Esophagus (tissue), 2 donors: Measurements from ENCODE around the gene STT3B. TPM values are rescaled to one million over a fixed set of nuclear protein-coding genes. Genes with fewer than 3 reads are reported as not detected.

Experiments
- H3K27ac ChIP-seq, 2 donors: one replicate each; pipeline ENCODE4 v1.5.1; 2013; ENCODE audit warnings: low read depth in 2 of 2, mild to moderate bottlenecking in 2 of 2, inconsistent platforms in 1 of 2, low read length in 1 of 2, moderate library complexity in 1 of 2
- H3K27me3 ChIP-seq, 2 donors: one replicate each; pipeline ENCODE4 v1.6.1; 2013; ENCODE audit warnings: low read length in 2 of 2, control low read depth in 1 of 2, mild to moderate bottlenecking in 1 of 2; ENCODE audit not compliant: insufficient read depth in 2 of 2, control insufficient read depth in 1 of 2
- H3K36me3 ChIP-seq, 2 donors: one replicate each; pipeline ENCODE4 v1.6.1; 2013; ENCODE audit warnings: low read length in 1 of 2; ENCODE audit not compliant: control insufficient read depth in 2 of 2, insufficient read depth in 2 of 2
- H3K4me1 ChIP-seq, 2 donors: one replicate each; pipeline ENCODE4 v1.6.1; 2013; ENCODE audit warnings: low read length in 1 of 2; ENCODE audit not compliant: control insufficient read depth in 2 of 2, insufficient read depth in 2 of 2
- H3K4me3 ChIP-seq, 2 donors: one replicate each; pipeline ENCODE4 v1.5.1; 2013; ENCODE audit warnings: low read length in 2 of 2, mild to moderate bottlenecking in 2 of 2, low read depth in 1 of 2, moderate library complexity in 1 of 2
- H3K9me3 ChIP-seq, 2 donors: one replicate each; pipeline ENCODE4 v1.6.1; 2013; ENCODE audit warnings: mild to moderate bottlenecking in 2 of 2, low read depth in 1 of 2, low read length in 1 of 2, moderate library complexity in 1 of 2; ENCODE audit not compliant: control insufficient read depth in 2 of 2, insufficient read depth in 1 of 2
- WGBS, 2 donors: extraction: QIAGEN DNeasy Blood & Tissue Kit; methylation state at CpG; one replicate each; pipeline ENCODE4 v1.1.7; 2013; 5-methylcytosine and 5-hydroxymethylcytosine counted together
- polyA plus RNA-seq, 2 donors: library from polyadenylated mRNA; stranded (reverse); fragments of 200-250 nt; gene quantifications; one replicate each; pipeline ENCODE4 v1.2.3, GENCODE V29; 2013
- donor health status: healthy with polysubstance abuse.
- donor health status: Bipolar disorder and iron deficiency.

Gene STT3B
- polyA plus RNA-seq, 2 donors = 31.1 to 38.4 TPM

DNA sequence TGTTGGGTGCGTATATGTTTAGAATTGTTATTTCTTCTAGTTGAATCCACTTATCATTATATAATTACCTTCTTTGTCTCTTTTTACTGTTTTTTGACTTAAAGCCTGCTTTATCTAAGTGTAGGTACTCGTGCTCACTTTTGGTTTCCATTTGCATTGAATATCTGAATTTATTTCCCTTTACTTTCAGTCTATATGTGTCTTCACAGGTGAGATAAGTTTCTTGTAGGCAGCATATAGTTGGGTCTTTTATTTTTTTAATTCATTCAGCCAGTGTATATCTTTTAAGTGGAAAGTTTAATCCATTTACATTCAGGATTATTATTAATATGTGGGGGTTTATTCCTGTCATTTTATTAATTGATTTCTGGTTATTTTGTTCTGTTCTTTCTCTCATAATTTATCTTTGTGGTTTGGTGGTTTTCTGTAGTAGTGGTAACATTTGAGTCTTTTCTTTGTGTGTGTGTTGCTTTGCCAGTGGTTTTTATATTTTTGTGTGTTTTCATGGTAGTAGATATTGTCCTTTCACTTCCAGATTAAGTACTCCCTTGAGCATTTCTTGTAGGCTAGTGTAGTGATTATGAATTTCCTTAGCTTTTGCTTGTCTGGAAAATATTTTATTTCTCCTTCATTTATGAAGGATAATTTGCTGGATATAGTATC, 27.3 kb downstream of the STT3B start:
- Histone ChIP-seq H3K4me3 (no peak overlapping the region), H3K27me3 (no peaks in the 10 kb centered on the region), H3K4me1 (peaks cover 4 to 12% of the 10 kb centered on the region in 2 donors), H3K36me3 (no peaks in the 10 kb centered on the region), H3K9me3 (no peaks in the 10 kb centered on the region), H3K27ac (no peak overlapping the region)
- WGBS, 2 donors = 89 to 90% methylated on average over 2 of the region's 2 CpGs

- no peaks in the 10 kb centered on the region for H3K27me3 ChIP-seq
- no peak overlapping the region for H3K27ac ChIP-seq
- no peak overlapping the region for H3K4me3 ChIP-seq
- WGBS, 2 donors = 85 to 88% methylated on average over 5 of the region's 5 CpGs
- H3K9me3 ChIP-seq = no peaks in the 10 kb centered on the region
- no peaks in the 10 kb centered on the region for H3K36me3 ChIP-seq
- peaks cover 4 to 12% of the 10 kb centered on the region in 2 donors for H3K4me1 ChIP-seq
Measured at GRCh38 chr3:31561891-31562290, 29.2 kb downstream of the STT3B start.

GRCh38 chr3:31562525-31562924, 29.8 kb downstream of the STT3B start:
- Histone ChIP-seq H3K27me3 (no peaks in the 10 kb centered on the region), H3K27ac (no peak overlapping the region), H3K4me1 (peaks cover 4 to 12% of the 10 kb centered on the region in 2 donors), H3K9me3 (no peaks in the 10 kb centered on the region), H3K36me3 (no peaks in the 10 kb centered on the region), H3K4me3 (no peak overlapping the region)
- 94 to 95% methylated on average over 8 of the region's 8 CpGs for WGBS, 2 donors

DNA sequence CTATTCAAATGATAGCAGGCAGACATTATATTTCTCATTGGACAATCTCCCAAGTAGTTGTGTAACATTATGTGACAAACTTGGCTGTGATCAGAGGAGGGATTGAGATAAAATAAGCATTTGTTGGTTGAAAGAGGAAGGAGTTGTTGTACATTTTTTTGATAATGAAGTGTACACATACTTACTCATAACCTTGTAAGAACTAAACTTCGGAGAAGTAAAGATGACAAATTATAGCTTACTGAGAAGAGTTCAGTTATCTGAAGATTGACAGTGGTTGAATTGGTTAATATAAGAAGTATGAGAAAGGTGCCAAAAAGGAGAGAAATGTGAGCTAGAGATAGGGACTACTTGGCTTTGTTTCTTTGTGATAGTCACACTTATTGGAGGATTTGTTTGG, 32.6 kb downstream of the STT3B start:
- H3K9me3 ChIP-seq = no peaks in the 10 kb centered on the region
- H3K27me3 ChIP-seq = no peaks in the 10 kb centered on the region
- WGBS, 2 donors = 24 to 37% methylated on average over 1 of the region's 1 CpG
- no peak overlapping the region for H3K4me3 ChIP-seq
- peaks cover 4 to 12% of the 10 kb centered on the region in 2 donors for H3K4me1 ChIP-seq
- H3K27ac ChIP-seq = no peak overlapping the region
- no peaks in the 10 kb centered on the region for H3K36me3 ChIP-seq

DNA sequence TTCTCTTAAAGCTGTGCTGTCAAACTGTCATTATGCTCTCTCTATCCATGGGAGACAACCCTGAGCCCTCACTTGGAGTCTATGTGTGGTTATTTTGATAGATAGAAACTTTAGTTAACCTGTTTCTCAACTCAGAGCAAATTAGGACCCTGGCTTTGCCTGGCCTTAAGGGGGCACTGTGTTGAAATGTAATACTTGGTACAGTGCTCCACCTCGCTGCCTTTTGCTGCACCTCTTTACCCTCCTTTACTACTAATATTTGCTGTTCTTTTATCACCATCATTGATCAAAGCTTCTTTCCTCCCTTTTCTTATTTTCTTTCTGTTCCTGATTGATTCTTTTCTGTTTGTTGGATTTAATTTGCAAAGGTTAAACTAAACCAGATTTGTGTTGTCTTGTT, 34.3 kb downstream of the STT3B start:
- 90 to 93% methylated on average over 1 of the region's 1 CpG for WGBS, 2 donors
- H3K36me3 ChIP-seq = no peaks in the 10 kb centered on the region
- no peak overlapping the region for H3K4me3 ChIP-seq
- no peaks in the 10 kb centered on the region for H3K27me3 ChIP-seq
- peaks cover 4 to 9% of the 10 kb centered on the region in 2 donors for H3K4me1 ChIP-seq
- no peaks in the 10 kb centered on the region for H3K9me3 ChIP-seq
- no peak overlapping the region for H3K27ac ChIP-seq

DNA sequence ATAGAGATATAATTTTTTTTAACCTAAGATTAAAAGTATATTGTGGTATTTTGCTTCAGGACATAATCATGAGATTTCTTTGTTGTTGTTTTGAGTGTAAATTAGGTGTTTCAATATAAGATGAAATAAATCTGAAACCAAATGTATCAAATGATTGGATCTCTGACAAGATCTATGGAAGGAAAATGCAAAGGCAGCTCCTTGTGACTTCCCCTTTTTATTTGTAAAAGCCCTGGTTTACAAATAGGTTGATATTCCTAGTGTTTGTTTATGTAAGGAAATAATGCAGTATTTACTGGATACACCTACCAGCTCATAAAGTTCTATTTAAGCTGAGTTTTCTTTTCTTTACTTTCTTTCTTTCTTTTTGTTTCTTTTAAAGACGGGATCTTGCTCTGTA, 35.9 kb downstream of the STT3B start:
- no peaks in the 10 kb centered on the region for H3K9me3 ChIP-seq
- no peak overlapping the region for H3K27ac ChIP-seq
- no peaks in the 10 kb centered on the region for H3K36me3 ChIP-seq
- H3K27me3 ChIP-seq = no peaks in the 10 kb centered on the region
- WGBS, 2 donors = 90 to 95% methylated on average over 1 of the region's 1 CpG
- H3K4me3 ChIP-seq = no peak overlapping the region
- H3K4me1 ChIP-seq = no peaks in the 10 kb centered on the region

DNA sequence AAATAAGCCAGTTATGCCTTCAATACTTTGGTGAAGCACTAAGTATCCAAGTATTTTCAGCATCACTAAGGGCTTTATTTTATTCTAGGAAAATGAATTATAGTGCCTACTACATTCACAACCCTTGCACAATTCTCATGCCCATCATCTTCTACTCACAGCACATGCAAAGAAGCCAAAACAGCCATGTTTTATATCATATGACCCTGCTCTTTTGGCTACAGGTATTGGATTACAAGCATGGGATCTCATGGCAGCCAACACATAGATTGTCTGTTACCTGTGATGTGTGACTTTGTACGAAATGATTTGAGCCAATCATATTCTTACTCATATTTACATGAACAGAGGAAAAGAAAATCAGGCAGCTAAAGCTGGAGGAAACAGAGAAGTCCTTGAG, 38.6 kb downstream of the STT3B start:
- H3K4me1 ChIP-seq = no peaks in the 10 kb centered on the region
- WGBS, 2 donors = 85 to 94% methylated on average over 1 of the region's 1 CpG
- no peak overlapping the region for H3K4me3 ChIP-seq
- H3K27me3 ChIP-seq = no peaks in the 10 kb centered on the region
- no peaks in the 10 kb centered on the region for H3K9me3 ChIP-seq
- no peaks in the 10 kb centered on the region for H3K36me3 ChIP-seq
- H3K27ac ChIP-seq = no peak overlapping the region

- Histone ChIP-seq H3K4me3 (no peak overlapping the region), H3K27me3 (no peaks in the 10 kb centered on the region), H3K4me1 (no peaks in the 10 kb centered on the region), H3K36me3 (no peaks in the 10 kb centered on the region), H3K27ac (no peak overlapping the region), H3K9me3 (no peaks in the 10 kb centered on the region)
- WGBS, 2 donors = 97% methylated on average over 4 of the region's 4 CpGs
Measured at GRCh38 chr3:31572236-31573004, 39.7 kb downstream of the STT3B start.

DNA sequence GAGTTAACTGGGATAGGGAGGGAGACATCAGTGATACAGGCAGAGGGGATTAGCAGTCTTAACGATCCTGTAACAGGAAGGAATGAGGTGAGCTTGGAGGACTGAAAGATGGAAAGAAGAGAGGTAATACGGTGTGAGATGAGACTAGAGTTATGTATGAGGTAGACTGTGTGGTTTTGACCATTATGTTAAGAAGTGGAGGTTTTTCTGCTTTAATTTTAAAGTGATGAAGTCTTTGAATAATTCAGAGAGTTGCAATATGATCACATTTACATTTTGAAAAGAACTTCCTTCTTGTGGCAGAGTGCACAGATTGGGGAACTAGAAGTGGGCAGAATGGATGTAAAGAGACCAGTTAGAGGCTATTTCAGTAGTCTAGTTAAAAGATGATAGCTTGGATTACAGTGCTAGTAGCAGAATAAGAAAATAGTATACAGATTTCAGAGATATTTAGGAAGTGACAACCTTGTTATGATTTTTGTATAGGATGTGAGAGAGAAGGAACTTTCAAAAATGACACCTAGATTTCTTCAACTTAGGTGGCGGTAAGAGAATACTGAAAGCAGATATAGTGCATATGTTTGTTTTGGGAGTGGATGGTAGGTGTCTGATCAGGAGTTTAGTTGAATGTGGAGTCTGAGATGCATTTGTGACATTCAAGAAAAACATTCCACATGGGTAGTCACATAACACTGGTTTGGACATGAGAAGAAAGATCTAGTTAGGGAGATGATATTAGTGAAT, 40.5 kb downstream of the STT3B start:
- 68 to 72% methylated on average over 3 of the region's 3 CpGs for WGBS, 2 donors

More for the DNA sequence above, 40.5 kb downstream of the STT3B start:
- H3K36me3 ChIP-seq = no peaks in the 10 kb centered on the region
- no peaks in the 10 kb centered on the region for H3K4me1 ChIP-seq
- H3K9me3 ChIP-seq = no peaks in the 10 kb centered on the region
- no peak overlapping the region for H3K4me3 ChIP-seq
- no peak overlapping the region for H3K27ac ChIP-seq
- no peaks in the 10 kb centered on the region for H3K27me3 ChIP-seq
